ENCODE results near the gene EIF2S3B. TPM values are rescaled to one million over a fixed set of nuclear protein-coding genes. Genes with fewer than 3 reads are reported as not detected.

The EIF2S3B gene
- total RNA-seq, 1 experiment from 2014 or later, result 0.53 TPM

DNA sequence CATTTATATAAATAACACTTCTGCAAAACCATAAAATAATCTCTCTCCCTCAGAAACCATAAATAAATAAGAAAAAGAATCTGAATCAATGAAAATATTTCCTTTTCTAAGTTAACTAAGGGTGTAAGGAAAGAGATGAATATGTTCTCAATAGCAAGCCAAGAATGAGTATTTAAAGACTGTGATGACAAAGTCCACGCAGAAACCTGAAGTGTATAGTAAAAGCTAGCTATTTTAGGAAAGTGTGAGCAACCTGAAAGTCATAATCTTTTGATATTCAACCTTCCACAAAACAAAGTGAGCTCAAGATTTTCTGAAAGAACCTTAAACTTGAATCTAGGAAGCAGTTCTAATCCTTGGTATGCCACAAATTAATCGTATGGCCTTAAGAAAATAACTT, 15.9 kb downstream of the EIF2S3B start:
- Histone ChIP-seq H3K27ac (no peak overlapping the region), H3K36me3 (no peaks in the 10 kb centered on the region), H3K9me3 (replicated peaks) (no peaks in the 10 kb centered on the region), H3K27me3 (replicated peaks) (no peaks in the 10 kb centered on the region), H3K4me1 (replicated peaks) (no peaks in the 10 kb centered on the region), H3K4me3 (no peak overlapping the region)
- no peak for DNase-seq (ENCODE audit: low read depth in 1 of 2, low spot score in 2 of 2)

DNA sequence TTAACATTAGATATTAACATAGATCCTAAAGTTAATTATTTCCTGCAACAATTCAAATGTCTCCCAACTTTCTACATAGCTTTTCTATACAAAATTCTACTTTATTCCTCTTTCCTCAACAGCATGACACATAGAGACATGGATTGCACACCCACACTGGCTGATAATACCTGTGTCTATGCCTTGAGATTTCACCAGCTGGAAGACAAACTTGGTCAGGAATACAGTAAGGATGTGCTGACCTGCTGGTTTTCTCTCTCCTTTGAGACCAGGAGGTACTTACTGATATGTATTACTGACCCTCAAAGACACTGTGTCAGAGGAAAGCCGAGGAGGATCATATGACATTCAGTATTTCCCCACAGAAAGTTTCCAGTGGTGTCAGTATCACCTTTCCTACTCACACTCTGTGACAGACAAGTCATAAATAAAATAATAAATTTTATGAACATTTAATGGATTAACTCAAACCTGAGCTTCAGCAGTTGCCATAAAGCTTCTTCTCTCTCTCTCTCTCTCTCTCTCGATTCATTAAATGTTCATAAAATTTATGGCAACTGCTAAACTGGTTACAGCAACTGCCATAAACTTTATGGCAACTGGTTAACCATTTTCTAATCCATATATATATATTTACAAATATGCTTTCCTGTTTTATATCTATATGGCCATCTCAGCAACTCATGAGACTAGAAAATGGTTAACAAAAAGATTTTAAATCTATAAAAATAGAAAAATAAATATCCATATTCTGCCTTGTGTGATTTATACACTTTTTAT, 22.7 kb downstream of the EIF2S3B start:
- Histone ChIP-seq H3K36me3 (no peaks in the 10 kb centered on the region), H3K4me3 (no peak overlapping the region), H3K27ac (no peak overlapping the region), H3K27me3 (replicated peaks) (no peaks in the 10 kb centered on the region), H3K9me3 (replicated peaks) (no peaks in the 10 kb centered on the region), H3K4me1 (replicated peaks) (no peaks in the 10 kb centered on the region)
- DNase-seq (ENCODE audit: low read depth in 1 of 2, low spot score in 2 of 2), result no peak

DNA sequence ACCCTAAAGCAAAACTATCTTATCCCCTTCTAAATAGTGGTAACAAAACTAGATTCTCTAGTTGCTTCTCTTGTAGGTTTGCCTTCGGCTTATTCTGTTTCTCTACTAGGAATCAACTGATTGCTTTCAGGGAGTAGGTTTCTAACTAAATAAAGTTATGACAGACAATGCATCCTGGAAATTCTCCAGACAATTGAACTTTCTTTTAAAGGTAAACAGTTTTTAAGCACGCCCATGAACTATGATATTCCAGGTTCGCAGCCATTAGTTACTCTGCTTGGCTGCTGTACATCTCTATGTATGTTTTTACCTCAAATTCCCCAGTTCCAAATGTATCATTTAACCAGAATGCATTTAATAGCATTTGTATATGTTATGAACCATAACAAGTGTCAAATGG, 23.9 kb downstream of the EIF2S3B start:
- no peak for DNase-seq (ENCODE audit: low read depth in 1 of 2, low spot score in 2 of 2)
- Histone ChIP-seq H3K36me3 (no peaks in the 10 kb centered on the region), H3K27me3 (replicated peaks) (no peaks in the 10 kb centered on the region), H3K4me3 (no peak overlapping the region), H3K9me3 (replicated peaks) (no peaks in the 10 kb centered on the region), H3K4me1 (replicated peaks) (no peaks in the 10 kb centered on the region), H3K27ac (no peak overlapping the region)

DNA sequence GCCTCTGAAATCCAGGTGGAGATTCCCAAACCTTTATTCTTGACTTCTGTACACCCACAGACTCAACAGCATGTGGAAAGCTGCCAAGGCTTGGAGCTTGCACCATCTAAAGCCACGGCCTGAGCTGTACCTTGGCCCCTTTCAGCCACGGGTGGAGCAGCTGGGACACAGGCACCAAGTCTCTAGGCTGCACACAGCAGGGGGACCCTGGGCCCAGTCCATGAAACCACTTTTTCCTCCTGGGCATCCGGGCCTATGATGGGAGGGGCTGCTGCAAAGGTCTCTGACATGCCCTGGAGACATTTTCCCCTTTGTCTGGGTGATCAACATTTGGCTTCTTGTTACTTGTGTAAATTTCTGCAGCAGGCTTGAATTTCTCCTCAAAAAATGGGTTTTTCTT, 32.0 kb downstream of the EIF2S3B start:
- no peak overlapping the region for H3K27ac ChIP-seq
- H3K27me3 ChIP-seq (replicated peaks), result no peaks in the 10 kb centered on the region
- H3K9me3 ChIP-seq (replicated peaks), result no peaks in the 10 kb centered on the region
- DNase-seq (ENCODE audit: low read depth in 1 of 2, low spot score in 2 of 2), result no peak
- no peaks in the 10 kb centered on the region for H3K4me1 ChIP-seq (replicated peaks)
- H3K36me3 ChIP-seq, result no peaks in the 10 kb centered on the region
- H3K4me3 ChIP-seq, result no peak overlapping the region

DNA sequence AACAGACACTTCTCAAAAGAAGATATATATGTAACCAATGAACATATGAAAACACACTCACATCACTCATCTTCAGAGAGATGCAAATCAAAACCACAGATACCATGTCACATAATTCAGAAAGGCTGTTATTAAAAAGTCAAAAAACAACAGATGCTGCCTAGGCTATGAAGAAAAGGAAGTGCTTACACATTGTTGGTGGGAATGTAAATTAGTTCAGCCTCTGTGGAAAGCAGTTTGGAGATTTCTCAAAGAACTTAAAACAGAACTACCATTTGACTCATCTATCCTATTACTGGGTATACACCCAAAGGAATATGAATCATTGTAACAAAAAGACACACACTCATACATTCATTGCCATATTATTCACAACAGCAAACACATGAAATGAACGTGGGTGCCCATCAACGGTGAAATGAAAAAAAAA, 35.1 kb downstream of the EIF2S3B start:
- no peaks in the 10 kb centered on the region for H3K27me3 ChIP-seq (replicated peaks)
- DNase-seq (ENCODE audit: low read depth in 1 of 2, low spot score in 2 of 2), result no peak
- no peaks in the 10 kb centered on the region for H3K36me3 ChIP-seq
- H3K4me3 ChIP-seq, result no peak overlapping the region
- no peaks in the 10 kb centered on the region for H3K9me3 ChIP-seq (replicated peaks)
- H3K27ac ChIP-seq, result no peak overlapping the region
- H3K4me1 ChIP-seq (replicated peaks), result no peaks in the 10 kb centered on the region

DNA sequence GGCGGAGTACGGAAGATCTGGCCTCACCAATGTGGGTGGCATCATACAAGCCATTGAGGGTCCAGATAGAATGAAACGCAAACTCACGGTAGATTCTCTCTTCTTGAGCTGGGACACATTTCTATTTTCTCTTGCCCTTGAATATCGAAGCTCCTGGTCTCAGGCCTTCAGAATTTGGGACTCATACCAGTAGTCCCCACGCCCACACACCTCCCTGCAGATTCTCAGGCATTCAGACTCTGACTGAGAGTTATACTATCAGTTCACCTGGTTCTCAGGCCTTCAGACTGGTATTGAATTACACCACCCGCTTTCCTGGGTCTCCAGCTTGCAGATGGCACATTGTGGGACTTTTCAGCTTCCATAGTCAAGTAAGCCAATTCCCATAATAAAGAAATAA, 37.8 kb downstream of the EIF2S3B start:
- no peak overlapping the region for H3K4me3 ChIP-seq
- DNase-seq (ENCODE audit: low read depth in 1 of 2, low spot score in 2 of 2), result no peak
- no peaks in the 10 kb centered on the region for H3K4me1 ChIP-seq (replicated peaks)
- H3K27me3 ChIP-seq (replicated peaks), result no peaks in the 10 kb centered on the region
- H3K9me3 ChIP-seq (replicated peaks), result no peaks in the 10 kb centered on the region
- no peak overlapping the region for H3K27ac ChIP-seq
- no peaks in the 10 kb centered on the region for H3K36me3 ChIP-seq

DNA sequence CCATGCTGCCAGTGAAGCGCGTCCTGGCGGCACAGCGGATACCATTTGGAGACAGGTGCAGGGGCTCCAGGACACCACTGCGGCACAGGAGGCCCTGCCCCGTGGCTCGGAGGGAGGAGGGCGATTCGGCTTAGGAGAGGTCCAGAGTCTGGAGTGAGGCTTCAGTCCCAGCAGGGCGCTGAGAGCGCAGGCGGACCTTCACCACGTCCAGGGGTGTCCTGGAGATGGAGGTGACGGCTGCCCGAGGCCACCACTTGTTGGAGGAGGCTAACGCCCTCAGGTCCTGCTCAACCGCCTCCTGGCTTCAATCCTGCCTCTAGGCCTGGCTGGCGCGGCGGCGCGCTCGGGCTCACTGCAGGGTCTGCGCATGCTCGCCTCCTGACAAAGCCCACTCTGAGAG, 45.7 kb downstream of the EIF2S3B start:
- no peaks in the 10 kb centered on the region for H3K9me3 ChIP-seq (replicated peaks)
- no peak for DNase-seq (ENCODE audit: low read depth in 1 of 2, low spot score in 2 of 2)

DNA sequence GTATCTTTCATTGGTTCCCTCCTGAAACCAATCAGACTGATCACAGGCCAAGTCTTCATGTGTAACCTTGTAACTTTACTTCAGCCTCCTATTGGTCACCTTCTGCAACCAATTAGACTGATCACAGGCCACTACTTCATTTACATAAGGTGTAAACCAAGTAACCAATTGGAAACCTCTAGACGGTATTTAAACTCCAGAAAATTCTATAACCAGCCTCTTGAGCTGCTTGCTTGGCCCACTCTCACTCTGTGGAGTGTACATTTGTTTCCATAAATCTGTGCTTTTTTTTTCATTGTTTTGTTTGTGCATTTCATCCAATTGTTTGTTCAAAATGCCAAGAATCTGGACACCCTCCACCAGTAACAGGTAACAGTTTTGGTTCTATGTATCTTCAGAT, 47.5 kb downstream of the EIF2S3B start:
- DNase-seq (ENCODE audit: low read depth in 1 of 2, low spot score in 2 of 2), result no peak
- H3K9me3 ChIP-seq (replicated peaks), result no peaks in the 10 kb centered on the region
- H3K36me3 ChIP-seq, result no peaks in the 10 kb centered on the region
- no peak overlapping the region for H3K27ac ChIP-seq
- H3K4me3 ChIP-seq, result no peak overlapping the region
- H3K27me3 ChIP-seq (replicated peaks), result no peaks in the 10 kb centered on the region
- no peaks in the 10 kb centered on the region for H3K4me1 ChIP-seq (replicated peaks)

More for the DNA sequence above, 45.7 kb downstream of the EIF2S3B start:
- Histone ChIP-seq H3K4me3 (no peak overlapping the region), H3K4me1 (replicated peaks) (no peaks in the 10 kb centered on the region), H3K27ac (no peak overlapping the region), H3K27me3 (replicated peaks) (no peaks in the 10 kb centered on the region), H3K36me3 (no peaks in the 10 kb centered on the region)

DNA sequence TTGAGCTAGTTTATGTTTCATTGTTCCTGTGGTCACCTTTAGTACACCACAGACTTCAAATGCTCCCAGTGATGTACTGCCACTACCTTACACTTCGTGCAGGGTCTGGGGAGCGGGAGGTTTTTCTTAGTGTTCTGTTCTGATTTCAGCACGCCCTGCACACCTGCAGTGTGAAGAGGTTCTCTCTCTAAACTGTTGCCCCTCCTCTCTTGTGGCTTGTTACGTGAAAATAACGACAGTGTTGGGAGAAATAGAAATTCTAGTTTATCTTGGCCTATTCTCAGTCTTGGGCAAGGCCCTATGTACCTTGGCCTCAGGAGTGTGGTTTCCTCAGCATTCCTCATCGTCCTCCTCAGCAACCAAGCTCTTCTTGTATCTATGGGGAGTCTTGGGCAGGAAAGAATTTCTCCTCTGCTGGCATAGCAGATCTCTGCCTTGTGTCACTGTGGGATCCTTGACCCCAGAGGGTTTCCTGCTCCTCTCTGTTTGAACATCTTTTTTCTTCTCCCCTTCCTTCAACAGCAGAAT, 48.6 kb downstream of the EIF2S3B start:
- H3K36me3 ChIP-seq, result no peaks in the 10 kb centered on the region
- H3K4me3 ChIP-seq, result no peak overlapping the region
- no peaks in the 10 kb centered on the region for H3K4me1 ChIP-seq (replicated peaks)
- no peak overlapping the region for H3K27ac ChIP-seq
- no peaks in the 10 kb centered on the region for H3K27me3 ChIP-seq (replicated peaks)
- H3K9me3 ChIP-seq (replicated peaks), result no peaks in the 10 kb centered on the region
- no peak for DNase-seq (ENCODE audit: low read depth in 1 of 2, low spot score in 2 of 2)

DNA sequence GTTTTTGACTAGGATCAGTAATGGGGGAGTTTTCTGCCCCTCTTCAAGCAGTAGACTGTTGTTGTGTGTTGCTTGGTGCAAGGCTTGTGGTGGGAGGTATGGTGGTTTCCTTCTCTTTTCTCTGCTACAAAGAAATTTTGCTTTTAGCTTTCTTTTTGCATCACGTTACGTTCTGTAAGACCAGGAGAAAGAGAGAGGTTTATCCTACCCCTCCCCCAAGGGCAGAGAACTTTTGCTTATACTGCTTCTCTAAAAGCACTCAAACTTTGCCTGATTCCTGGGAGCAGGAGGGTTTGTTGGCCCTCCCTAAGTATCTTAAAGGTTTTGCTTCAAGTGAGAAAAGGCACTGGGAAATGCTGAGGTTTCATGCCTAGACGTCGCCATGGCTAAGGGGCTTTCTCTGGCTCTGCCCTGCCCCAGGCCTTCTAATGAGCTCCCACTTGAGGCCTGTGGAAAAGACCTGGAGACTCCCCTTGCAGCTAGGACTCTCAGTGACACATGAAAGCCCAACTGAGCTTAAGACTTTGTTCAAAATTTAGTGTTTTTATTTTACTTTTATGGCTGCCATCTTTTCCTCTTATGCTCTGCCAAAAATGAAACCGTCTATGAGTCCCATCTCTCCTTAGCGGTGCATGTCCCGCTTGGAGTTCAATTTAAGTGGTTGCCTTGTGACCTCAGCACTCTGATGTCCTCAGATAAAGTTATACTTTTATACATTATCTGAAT, 49.2 kb downstream of the EIF2S3B start:
- Histone ChIP-seq H3K27ac (no peak overlapping the region), H3K9me3 (replicated peaks) (no peaks in the 10 kb centered on the region), H3K27me3 (replicated peaks) (peaks cover 2% of the 10 kb centered on the region; the same call in 1 of the 2 replicates), H3K4me1 (replicated peaks) (no peaks in the 10 kb centered on the region), H3K4me3 (no peak overlapping the region), H3K36me3 (no peaks in the 10 kb centered on the region)
- DNase-seq (ENCODE audit: low read depth in 1 of 2, low spot score in 2 of 2), result no peak

DNA sequence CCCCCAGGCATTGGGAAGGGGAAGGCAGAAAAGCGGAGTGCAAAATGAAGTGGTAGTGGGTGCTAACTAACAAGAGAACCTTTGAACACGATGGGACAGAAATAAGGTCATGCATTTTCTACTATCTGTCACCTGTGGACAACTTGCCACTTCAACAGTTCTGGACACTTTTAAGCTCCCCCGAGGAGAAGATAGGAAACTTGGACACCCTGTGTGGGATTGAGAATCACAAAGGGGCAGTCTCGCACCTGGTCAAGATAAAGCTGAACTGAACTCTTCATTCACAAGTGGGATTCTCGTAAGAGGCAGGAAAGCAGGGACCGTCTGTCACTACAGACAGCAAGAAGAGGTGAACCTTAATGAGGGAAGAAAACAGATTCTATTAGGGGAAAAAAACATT, 51.6 kb downstream of the EIF2S3B start:
- Histone ChIP-seq H3K27me3 (replicated peaks) (peaks cover 3% of the 10 kb centered on the region; the same call in 1 of the 2 replicates), H3K4me1 (replicated peaks) (no peaks in the 10 kb centered on the region), H3K4me3 (no peak overlapping the region), H3K9me3 (replicated peaks) (no peaks in the 10 kb centered on the region), H3K27ac (no peak overlapping the region), H3K36me3 (no peaks in the 10 kb centered on the region)
- no peak for DNase-seq (ENCODE audit: low read depth in 1 of 2, low spot score in 2 of 2)

DNA sequence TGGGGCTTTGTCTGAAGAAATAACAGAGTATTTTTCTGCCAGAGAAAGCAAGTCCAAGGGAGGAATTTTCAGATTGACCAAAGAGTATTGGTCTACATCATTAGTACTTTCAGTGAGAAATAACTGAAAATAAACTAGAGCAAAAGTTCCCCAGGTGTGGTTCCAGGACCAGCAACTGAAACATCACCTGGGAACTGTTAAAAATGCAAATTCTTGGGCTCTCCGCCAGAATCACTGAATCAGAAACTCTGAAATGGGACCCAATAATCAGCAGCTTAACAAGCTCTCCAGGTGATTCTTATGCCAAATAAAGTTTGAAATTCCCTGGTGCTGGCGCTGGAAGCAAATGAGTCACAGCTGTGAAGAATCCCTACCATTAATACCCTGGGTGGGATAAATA, 52.1 kb downstream of the EIF2S3B start:
- Histone ChIP-seq H3K9me3 (replicated peaks) (no peaks in the 10 kb centered on the region), H3K36me3 (no peaks in the 10 kb centered on the region), H3K4me3 (no peak overlapping the region), H3K27ac (no peak overlapping the region), H3K4me1 (replicated peaks) (no peaks in the 10 kb centered on the region), H3K27me3 (replicated peaks) (peaks cover 3% of the 10 kb centered on the region; the same call in 1 of the 2 replicates)
- DNase-seq (ENCODE audit: low read depth in 1 of 2, low spot score in 2 of 2), result no peak

All from SJSA1 (cell line).